Measurements from ENCODE around the gene DMC1. TPM values are rescaled to one million over a fixed set of nuclear protein-coding genes. Genes with fewer than 3 reads are reported as not detected.

Gene DMC1
- total RNA-seq, 1 experiment from 2014 or later: 0.89 TPM

DNA sequence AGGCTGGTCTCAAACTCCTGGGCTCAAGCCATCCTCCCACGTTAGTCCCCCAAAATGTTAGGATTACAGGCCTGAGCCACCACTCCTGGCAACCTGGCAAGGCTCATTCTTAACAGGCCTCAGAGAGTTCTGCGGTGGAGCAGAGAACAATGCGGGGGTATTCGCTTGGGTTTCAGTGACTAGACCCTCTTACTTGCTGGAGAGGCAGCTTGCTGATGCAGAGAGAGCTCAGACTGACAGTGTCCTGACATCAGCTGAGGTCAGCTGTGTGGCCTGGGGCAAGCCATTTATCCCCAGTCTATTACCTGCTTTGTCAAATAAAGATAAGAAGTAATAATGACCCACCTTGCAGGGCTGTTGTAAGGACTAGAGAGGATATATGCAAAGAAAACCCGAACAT lies 40.3 kb upstream of the DMC1 start (continued):
- TF ChIP-seq, protein P1, sequence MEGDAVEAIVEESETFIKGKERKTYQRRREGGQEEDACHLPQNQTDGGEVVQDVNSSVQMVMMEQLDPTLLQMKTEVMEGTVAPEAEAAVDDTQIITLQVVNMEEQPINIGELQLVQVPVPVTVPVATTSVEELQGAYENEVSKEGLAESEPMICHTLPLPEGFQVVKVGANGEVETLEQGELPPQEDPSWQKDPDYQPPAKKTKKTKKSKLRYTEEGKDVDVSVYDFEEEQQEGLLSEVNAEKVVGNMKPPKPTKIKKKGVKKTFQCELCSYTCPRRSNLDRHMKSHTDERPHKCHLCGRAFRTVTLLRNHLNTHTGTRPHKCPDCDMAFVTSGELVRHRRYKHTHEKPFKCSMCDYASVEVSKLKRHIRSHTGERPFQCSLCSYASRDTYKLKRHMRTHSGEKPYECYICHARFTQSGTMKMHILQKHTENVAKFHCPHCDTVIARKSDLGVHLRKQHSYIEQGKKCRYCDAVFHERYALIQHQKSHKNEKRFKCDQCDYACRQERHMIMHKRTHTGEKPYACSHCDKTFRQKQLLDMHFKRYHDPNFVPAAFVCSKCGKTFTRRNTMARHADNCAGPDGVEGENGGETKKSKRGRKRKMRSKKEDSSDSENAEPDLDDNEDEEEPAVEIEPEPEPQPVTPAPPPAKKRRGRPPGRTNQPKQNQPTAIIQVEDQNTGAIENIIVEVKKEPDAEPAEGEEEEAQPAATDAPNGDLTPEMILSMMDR (IDR thresholded peaks at IDR 0.05 in 2 of 3, conservative IDR thresholded peaks at IDR 0.05 in 1 of 3; ENCODE audit: borderline replicate concordance in 1 of 3, insufficient read depth in 1 of 3, low read depth in 2 of 3, low read length in 2 of 3): no peak
- no peak for TF ChIP-seq CEBPB (IDR thresholded peaks at IDR 0.05; ENCODE audit: low read depth)
- TF ChIP-seq SRF (IDR thresholded peaks at IDR 0.05; ENCODE audit: low read depth): no peak
- no peak for TF ChIP-seq EGR1 (IDR thresholded peaks at IDR 0.05; ENCODE audit: low read depth)
- no peak for TF ChIP-seq SIN3A (IDR thresholded peaks at IDR 0.05; ENCODE audit: low read depth)
- no peak for TF ChIP-seq JUND (IDR thresholded peaks at IDR 0.05)
- no peak for TF ChIP-seq TCF7L2 (IDR thresholded peaks at IDR 0.05; ENCODE audit: borderline replicate concordance, extremely low read depth, insufficient read depth, insufficient read length)
- no peak for TF ChIP-seq EZH2phosphoT487 (IDR thresholded peaks at IDR 0.05; ENCODE audit: borderline replicate concordance)
- no peak for TF ChIP-seq RAD21 (IDR thresholded peaks at IDR 0.05; ENCODE audit: low read depth)

DNA sequence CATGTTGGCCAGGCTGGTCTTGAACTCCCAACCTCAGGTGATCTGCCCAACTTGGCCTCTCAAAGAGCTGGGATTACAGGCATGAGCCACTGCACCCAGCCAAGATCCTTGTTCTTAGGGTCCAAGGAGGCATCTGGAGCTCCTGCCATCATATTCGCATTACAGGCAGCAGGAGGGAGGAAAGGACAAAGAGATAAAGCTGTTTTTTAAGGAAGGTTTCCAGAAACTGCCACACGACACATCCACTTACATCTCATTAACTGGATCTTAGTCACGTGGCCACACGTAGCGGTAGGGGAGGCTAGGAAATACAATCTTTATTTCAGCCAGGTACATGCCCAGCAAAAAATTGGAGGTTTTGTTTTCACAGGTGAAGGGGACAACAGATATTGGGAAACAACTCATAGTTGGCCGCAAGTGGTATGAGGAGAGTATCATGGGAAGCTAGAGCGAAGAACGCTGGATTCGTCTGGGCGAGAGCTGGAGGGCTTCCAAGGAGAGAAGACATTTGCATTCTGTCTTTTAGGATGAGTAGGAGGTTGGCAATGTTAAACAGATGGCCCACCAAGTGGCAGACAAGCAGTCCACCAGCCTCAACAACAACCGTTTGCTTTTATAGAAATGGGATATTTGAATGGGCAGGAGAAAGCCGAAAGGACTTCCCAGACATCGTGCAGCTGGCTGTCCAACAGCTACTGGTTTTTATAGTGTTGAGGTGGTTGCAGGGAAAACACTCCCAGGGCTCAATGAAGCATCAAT lies 39.2 kb upstream of the DMC1 start:
- Histone ChIP-seq H2AFZ (ENCODE audit: low read depth, low read length, poor library complexity, severe bottlenecking) (no peak overlapping the region), H3K4me3 (replicated peaks in 1 of 2; ENCODE audit: low read depth in 1 of 2, low read length in 2 of 2) (no peak overlapping the region), H3K4me2 (ENCODE audit: low read length) (no peak overlapping the region), H3K27ac (ENCODE audit: low read depth, low read length) (no peak overlapping the region), H3K9me2 (ENCODE audit: insufficient read depth) (no peaks in the 10 kb centered on the region), H3K9ac (ENCODE audit: low read length) (no peak overlapping the region), H3K79me2 (ENCODE audit: insufficient read depth, low read length) (no peaks in the 10 kb centered on the region), H3K36me3 (ENCODE audit: control insufficient read depth in 1 of 2, insufficient read depth in 2 of 2, low read length in 2 of 2) (no peaks in the 10 kb centered on the region), H3K27me3 (ENCODE audit: insufficient read depth, low read length) (no peaks in the 10 kb centered on the region), H3K4me1 (ENCODE audit: control insufficient read depth in 1 of 2, insufficient read depth in 2 of 2, low read length in 2 of 2) (peaks cover 15 to 24% of the 10 kb centered on the region in 2 experiments), H4K20me1 (ENCODE audit: insufficient read depth) (no peaks in the 10 kb centered on the region), H3K9me3 (ENCODE audit: control insufficient read depth in 1 of 2, insufficient read depth in 1 of 2, low read depth in 1 of 2, low read length in 2 of 2) (no peaks in the 10 kb centered on the region)
- intact Hi-C loops (cut with micrococcal nuclease): no loop called here
- TF ChIP-seq SIN3A (IDR thresholded peaks at IDR 0.05; ENCODE audit: low read depth): no peak
- TF ChIP-seq ZNF274 (IDR thresholded peaks at IDR 0.05; ENCODE audit: low read depth, low read length): no peak
- ChIA-PET RAD21 (ENCODE audit: low non-redundant PET in 1 of 2, low total read pairs in 2 of 2, uncharacterized antibody in 2 of 2, unreplicated experiment in 2 of 2) (no interaction called here), POLR2A (no interaction called here), CTCF (no interaction called here)
- no peak for ATAC-seq
- no peak for DNase-seq (ENCODE audit: low read depth, low spot score)
- BruUV-seq (replicated peaks): no TSS peak

All from HCT116 (cell line).